WTC11 (cell line): ENCODE data around the gene RHOB.

Experiments used
- CTCF ChIP-seq: fragments of 200-600 bp; IDR thresholded peaks from 2 replicates; pipeline ENCODE4 v1.8.0; 2022; ENCODE audit warnings: antibody characterized with exemption
- E2F1 ChIP-seq: sonication (generic); formaldehyde crosslinking; IDR thresholded peaks from 2 replicates; pipeline ENCODE4 v1.8.0; 2022; ENCODE audit warnings: mild to moderate bottlenecking, missing genetic modification reagents
- ESRRA ChIP-seq: sonication (generic); formaldehyde crosslinking; IDR thresholded peaks from 2 replicates; pipeline ENCODE4 v1.8.1; 2022; ENCODE audit warnings: mild to moderate bottlenecking, missing genetic modification reagents, borderline replicate concordance
- ETV6 ChIP-seq: sonication (generic); formaldehyde crosslinking; IDR thresholded peaks from 2 replicates; pipeline ENCODE4 v1.8.1; 2022; ENCODE audit warnings: mild to moderate bottlenecking, missing genetic modification reagents
- FOXP1 ChIP-seq: sonication (generic); formaldehyde crosslinking; IDR thresholded peaks from 2 replicates; pipeline ENCODE4 v1.8.0; 2022; ENCODE audit warnings: missing genetic modification reagents, mild to moderate bottlenecking, moderate library complexity, borderline replicate concordance
- SMAD3 ChIP-seq: sonication (generic); formaldehyde crosslinking; IDR thresholded peaks from 2 replicates; pipeline ENCODE4 v1.8.0; 2022; ENCODE audit warnings: missing genetic modification reagents, mild to moderate bottlenecking, borderline replicate concordance
- TEAD4 ChIP-seq: sonication (generic); formaldehyde crosslinking; IDR thresholded peaks from 2 replicates; pipeline ENCODE4 v1.8.0; 2022; ENCODE audit warnings: mild to moderate bottlenecking, missing genetic modification reagents
- ZBTB43 ChIP-seq: sonication (generic); formaldehyde crosslinking; IDR thresholded peaks from 2 replicates; pipeline ENCODE4 v1.8.1; 2023; ENCODE audit warnings: mild to moderate bottlenecking, missing genetic modification reagents
- TF ChIP-seq, protein P1 (sequence below): sonication (generic); formaldehyde crosslinking; conservative IDR thresholded peaks from 2 replicates; pipeline ENCODE4 v1.8.1; 2022; ENCODE audit warnings: mild to moderate bottlenecking, missing genetic modification reagents

DNA sequence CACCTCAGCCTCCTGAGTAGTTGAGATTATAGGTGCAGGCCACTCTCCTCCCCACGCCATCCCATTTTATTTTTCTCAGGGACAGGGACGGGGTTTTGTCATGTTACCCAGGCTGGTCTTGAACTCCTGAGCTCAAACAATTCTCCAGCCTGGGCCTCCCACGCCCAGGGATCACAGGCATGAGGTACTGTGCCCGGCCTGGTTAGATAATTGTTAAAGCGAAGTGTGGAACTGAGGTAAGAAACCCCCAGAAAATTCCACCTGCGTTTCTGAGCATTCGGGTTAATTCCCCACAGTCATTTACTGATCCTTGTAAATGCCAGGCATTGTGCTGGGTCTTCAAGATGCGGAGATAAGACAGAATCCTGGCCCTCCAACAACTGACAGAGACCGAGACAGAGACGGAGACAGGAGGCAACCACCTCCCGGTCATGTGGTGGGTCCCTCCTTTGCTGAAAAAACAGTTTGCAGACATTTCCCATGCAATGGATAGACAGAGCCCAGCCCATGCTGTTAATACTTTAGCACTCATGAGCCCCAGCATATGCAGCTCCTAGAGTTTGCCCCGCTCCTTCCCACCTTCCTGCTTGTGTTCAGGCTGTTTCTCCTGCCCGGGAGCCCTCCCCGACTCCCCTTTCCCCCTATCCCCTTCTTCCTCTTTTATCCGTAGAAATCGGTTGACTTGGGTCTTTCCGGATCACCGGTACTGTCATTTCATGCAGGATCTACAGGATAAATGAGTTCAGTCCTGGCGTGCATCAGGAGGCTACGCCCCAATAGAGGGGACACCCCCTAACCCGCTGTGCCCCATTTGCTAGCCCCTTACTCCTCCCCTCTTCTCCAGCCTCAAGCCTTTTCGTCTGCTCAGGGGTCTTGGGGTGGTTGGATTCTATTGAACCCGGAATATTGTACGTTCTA is 1.6 kb upstream of the RHOB start:
- TF ChIP-seq ETV6 (no peak), CTCF (no peak), TEAD4 (CRISPR knock-in tag) (no peak), E2F1 (no peak), SMAD3 (CRISPR knock-in tag) (no peak), ESRRA (CRISPR knock-in tag) (no peak), ZBTB43 (CRISPR knock-in tag) (no peak), FOXP1 (no peak)
- TF ChIP-seq, protein P1, sequence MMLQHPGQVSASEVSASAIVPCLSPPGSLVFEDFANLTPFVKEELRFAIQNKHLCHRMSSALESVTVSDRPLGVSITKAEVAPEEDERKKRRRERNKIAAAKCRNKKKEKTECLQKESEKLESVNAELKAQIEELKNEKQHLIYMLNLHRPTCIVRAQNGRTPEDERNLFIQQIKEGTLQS (CRISPR knock-in tag) = no peak
